ENCODE measurements around the gene TBC1D10A. TPM values are rescaled to one million over a fixed set of nuclear protein-coding genes. Genes with fewer than 3 reads are reported as not detected.

TBC1D10A gene
- total RNA-seq, 1 experiment from 2014 or later = 18.6 TPM

- TF ChIP-seq POLR2A (IDR thresholded peaks at IDR 0.05; ENCODE audit: borderline replicate concordance, extremely low read depth, insufficient read depth, insufficient read length) = no peak
Measured at GRCh38 chr22:30291058-30291892, 35.5 kb downstream of the TBC1D10A start (continued).

- Histone ChIP-seq H3K9me3 (ENCODE audit: control insufficient read depth in 1 of 2, insufficient read depth in 1 of 2, low read depth in 1 of 2, low read length in 2 of 2) (no peaks in the 10 kb centered on the region), H3K9me2 (ENCODE audit: insufficient read depth) (no peaks in the 10 kb centered on the region), H3K4me3 (replicated peaks in 1 of 2; ENCODE audit: low read depth in 1 of 2, low read length in 2 of 2) (no peak overlapping the region), H4K20me1 (ENCODE audit: insufficient read depth) (no peaks in the 10 kb centered on the region), H3K4me1 (ENCODE audit: control insufficient read depth in 1 of 2, insufficient read depth in 2 of 2, low read length in 2 of 2) (peaks cover 37 to 53% of the 10 kb centered on the region in 2 experiments), H3K4me2 (ENCODE audit: low read length) (peak overlapping the region; percentile 97), H3K36me3 (ENCODE audit: control insufficient read depth in 1 of 2, insufficient read depth in 2 of 2, low read length in 2 of 2) (peaks cover 2 to 4% of the 10 kb centered on the region in 2 experiments; a peak in 2 of 4 replicates), H3K27me3 (ENCODE audit: insufficient read depth, low read length) (no peaks in the 10 kb centered on the region), H3K9ac (ENCODE audit: low read length) (peak overlapping the region; percentile 33; the same call in 1 of the 2 replicates), H3K27ac (ENCODE audit: low read depth, low read length) (peak overlapping the region; percentile 40; the same call in 1 of the 2 replicates), H2AFZ (ENCODE audit: low read depth, low read length, poor library complexity, severe bottlenecking) (no peak overlapping the region), H3K79me2 (ENCODE audit: insufficient read depth, low read length) (no peaks in the 10 kb centered on the region)
- RAD21 ChIA-PET (ENCODE audit: low non-redundant PET in 1 of 2, low total read pairs in 2 of 2, uncharacterized antibody in 2 of 2, unreplicated experiment in 2 of 2) = interaction anchor here (0.8 to 1.1 kb wide), 2 partner anchors 36 kb away, joined by 3 to 9 read pairs; partner anchors contain the start of gene TBC1D10A (in 2 of the 2)
- TF ChIP-seq, protein P1, sequence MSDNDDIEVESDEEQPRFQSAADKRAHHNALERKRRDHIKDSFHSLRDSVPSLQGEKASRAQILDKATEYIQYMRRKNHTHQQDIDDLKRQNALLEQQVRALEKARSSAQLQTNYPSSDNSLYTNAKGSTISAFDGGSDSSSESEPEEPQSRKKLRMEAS (IDR thresholded peaks at IDR 0.05) = no peak
- TF ChIP-seq JUND (IDR thresholded peaks at IDR 0.05) (no peak), POLR2AphosphoS5 (IDR thresholded peaks at IDR 0.05; ENCODE audit: low read depth, low read length) (no peak; the same call in 1 of the 2 replicates), ZFX (IDR thresholded peaks at IDR 0.05) (no peak), FOSL1 (IDR thresholded peaks at IDR 0.05; ENCODE audit: low read depth) (no peak), REST (IDR thresholded peaks at IDR 0.05; ENCODE audit: low read depth) (no peak), EZH2phosphoT487 (IDR thresholded peaks at IDR 0.05; ENCODE audit: borderline replicate concordance) (no peak), SIN3A (IDR thresholded peaks at IDR 0.05; ENCODE audit: low read depth) (no peak), ATF3 (IDR thresholded peaks at IDR 0.05) (no peak), EGR1 (IDR thresholded peaks at IDR 0.05; ENCODE audit: low read depth) (no peak), YY1 (IDR thresholded peaks at IDR 0.05; ENCODE audit: extremely low read depth, insufficient replicate concordance, low read depth, low read length) (no peak), ELF1 (IDR thresholded peaks at IDR 0.05; ENCODE audit: borderline replicate concordance, low read depth) (no peak), RAD21 (IDR thresholded peaks at IDR 0.05; ENCODE audit: low read depth) (no peak), CBX3 (IDR thresholded peaks at IDR 0.05; ENCODE audit: low read depth) (no peak), POLR2A (IDR thresholded peaks at IDR 0.05; ENCODE audit: borderline replicate concordance, extremely low read depth, insufficient read depth, insufficient read length) (no peak), SRF (IDR thresholded peaks at IDR 0.05; ENCODE audit: low read depth) (no peak)
- TF ChIP-seq, protein P2, sequence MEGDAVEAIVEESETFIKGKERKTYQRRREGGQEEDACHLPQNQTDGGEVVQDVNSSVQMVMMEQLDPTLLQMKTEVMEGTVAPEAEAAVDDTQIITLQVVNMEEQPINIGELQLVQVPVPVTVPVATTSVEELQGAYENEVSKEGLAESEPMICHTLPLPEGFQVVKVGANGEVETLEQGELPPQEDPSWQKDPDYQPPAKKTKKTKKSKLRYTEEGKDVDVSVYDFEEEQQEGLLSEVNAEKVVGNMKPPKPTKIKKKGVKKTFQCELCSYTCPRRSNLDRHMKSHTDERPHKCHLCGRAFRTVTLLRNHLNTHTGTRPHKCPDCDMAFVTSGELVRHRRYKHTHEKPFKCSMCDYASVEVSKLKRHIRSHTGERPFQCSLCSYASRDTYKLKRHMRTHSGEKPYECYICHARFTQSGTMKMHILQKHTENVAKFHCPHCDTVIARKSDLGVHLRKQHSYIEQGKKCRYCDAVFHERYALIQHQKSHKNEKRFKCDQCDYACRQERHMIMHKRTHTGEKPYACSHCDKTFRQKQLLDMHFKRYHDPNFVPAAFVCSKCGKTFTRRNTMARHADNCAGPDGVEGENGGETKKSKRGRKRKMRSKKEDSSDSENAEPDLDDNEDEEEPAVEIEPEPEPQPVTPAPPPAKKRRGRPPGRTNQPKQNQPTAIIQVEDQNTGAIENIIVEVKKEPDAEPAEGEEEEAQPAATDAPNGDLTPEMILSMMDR (IDR thresholded peaks at IDR 0.05 in 2 of 3, conservative IDR thresholded peaks at IDR 0.05 in 1 of 3; ENCODE audit: borderline replicate concordance in 1 of 3, insufficient read depth in 1 of 3, low read depth in 2 of 3, low read length in 2 of 3) = no peak
- no TSS peak for BruUV-seq (replicated peaks)
- ATAC-seq (no peak), DNase-seq (ENCODE audit: low read depth, low spot score) (no peak)
- POLR2A ChIA-PET = interaction anchor here (0.6 to 1.7 kb wide), 4 partner anchors 12 to 97 kb away, joined by 3 to 8 read pairs (median 4); partner anchors contain the start of genes RNF215 and TBC1D10A
- intact Hi-C loops (cut with micrococcal nuclease) = no loop called here
- CTCF ChIA-PET = interaction anchor here (4.6 to 5.4 kb wide), 2 partner anchors 36 to 98 kb away, joined by 57 to 81 read pairs; partner anchors contain the start of genes RNF215 and TBC1D10A
Measured at GRCh38 chr22:30290342-30291057, 36.2 kb downstream of the TBC1D10A start.

Data from HCT116 (cell line).